Smooth muscle cell (in vitro differentiated cells): Measurements from ENCODE around the gene CD2. TPM values are rescaled to one million over a fixed set of nuclear protein-coding genes. Genes with fewer than 3 reads are reported as not detected.

Experiments used
- DNase-seq: peaks from one replicate; lab custom pipeline; 2025; ENCODE audit not compliant: unreplicated experiment; lab: John Stamatoyannopoulos, UW
- H2AFZ ChIP-seq: fragments of 200-600 bp; sonication (generic); 2 replicates; pipeline ENCODE4 v1.6.0; 2016; ENCODE audit warnings: antibody characterized with exemption, low read depth, mild to moderate bottlenecking
- H3F3A ChIP-seq: fragments of 200-600 bp; sonication (generic); 2 replicates; pipeline ENCODE4 v1.6.0; 2017; ENCODE audit warnings: antibody characterized with exemption, low read depth
- H3K27ac ChIP-seq: fragments of 200-600 bp; sonication (generic); 2 replicates; pipeline ENCODE4 v1.5.1; 2016; ENCODE audit warnings: low read depth, mild to moderate bottlenecking
- H3K27me3 ChIP-seq: fragments of 200-600 bp; sonication (generic); 2 replicates; pipeline ENCODE4 v1.6.1; 2016; ENCODE audit warnings: low read depth, mild to moderate bottlenecking
- H3K36me3 ChIP-seq: fragments of 200-600 bp; sonication (generic); 2 replicates; pipeline ENCODE4 v1.5.1; 2016; ENCODE audit warnings: low read depth
- H3K4me1 ChIP-seq: fragments of 200-600 bp; sonication (generic); 2 replicates; pipeline ENCODE4 v1.5.1; 2016; ENCODE audit warnings: low read depth
- H3K4me2 ChIP-seq: fragments of 200-600 bp; sonication (generic); 2 replicates; pipeline ENCODE4 v1.6.0; 2016; ENCODE audit warnings: mild to moderate bottlenecking
- H3K4me3 ChIP-seq: fragments of 200-600 bp; sonication (generic); 2 replicates; pipeline ENCODE4 v1.5.1; 2016; ENCODE audit warnings: mild to moderate bottlenecking
- H3K79me2 ChIP-seq: fragments of 200-600 bp; sonication (generic); 2 replicates; pipeline ENCODE4 v1.6.0; 2016; ENCODE audit warnings: low read depth, mild to moderate bottlenecking
- H3K9ac ChIP-seq: fragments of 200-600 bp; sonication (generic); 2 replicates; pipeline ENCODE4 v1.6.0; 2016; ENCODE audit warnings: low read depth
- H3K9me3 ChIP-seq: fragments of 200-600 bp; sonication (generic); replicated peaks from 2 replicates; pipeline ENCODE4 v1.5.1; 2016; ENCODE audit warnings: low read depth
- H4K20me1 ChIP-seq: fragments of 200-600 bp; sonication (generic); 2 replicates; pipeline ENCODE4 v1.6.0; 2016; ENCODE audit warnings: low read depth
- CTCF ChIP-seq: fragments of 200-600 bp; sonication (generic); IDR thresholded peaks from 2 replicates; pipeline ENCODE4 v1.5.1; 2017; ENCODE audit warnings: borderline replicate concordance, mild to moderate bottlenecking, antibody characterized with exemption; ENCODE audit not compliant: insufficient read depth, poor library complexity, severe bottlenecking
- WGBS: methylation state at CpG from one replicate; pipeline ENCODE4 v1.1.7; 2016; ENCODE audit warnings: low lambda C conversion rate; 5-methylcytosine and 5-hydroxymethylcytosine counted together
- polyA plus RNA-seq: library from polyadenylated mRNA; unstranded; fragments of >200 nt; fragmentation: Nextera tagmentation; extraction: Ambion mirVana; gene quantifications from 2 replicates; pipeline ENCODE4 v1.2.1, GENCODE V29; 2016
- total RNA-seq: library from RNA; depleted of rRNA; stranded (reverse); fragments of >200 nt; gene quantifications from 2 replicates; pipeline ENCODE4 v1.2.3, GENCODE V29; 2014

Gene CD2
- total and polyA plus RNA-seq, 2 experiments from 2014 or later, result not detected

GRCh38 chr1:116768416-116769103 lies 14.3 kb downstream of the CD2 start:
- Histone ChIP-seq H3K4me3 (no peak overlapping the region), H4K20me1 (no peaks in the 10 kb centered on the region), H3K27ac (no peak overlapping the region), H3K4me1 (no peaks in the 10 kb centered on the region), H3K9me3 (no peaks in the 10 kb centered on the region), H3F3A (no peaks in the 10 kb centered on the region), H3K27me3 (no peaks in the 10 kb centered on the region), H3K4me2 (no peak overlapping the region), H3K9ac (no peak overlapping the region), H2AFZ (no peak overlapping the region), H3K36me3 (no peaks in the 10 kb centered on the region), H3K79me2 (no peaks in the 10 kb centered on the region)
- no peak for TF ChIP-seq CTCF
- no peak for DNase-seq
- WGBS, result 95% methylated on average over 13 of the region's 13 CpGs

GRCh38 chr1:116769104-116769452 lies 14.8 kb downstream of the CD2 start:
- Histone ChIP-seq H3K79me2 (no peaks in the 10 kb centered on the region), H3K4me1 (no peaks in the 10 kb centered on the region), H3K9me3 (no peaks in the 10 kb centered on the region), H3F3A (no peaks in the 10 kb centered on the region), H4K20me1 (no peaks in the 10 kb centered on the region), H3K27ac (no peak overlapping the region), H2AFZ (no peak overlapping the region), H3K36me3 (no peaks in the 10 kb centered on the region), H3K4me3 (no peak overlapping the region), H3K9ac (no peak overlapping the region), H3K4me2 (no peak overlapping the region), H3K27me3 (no peaks in the 10 kb centered on the region)
- 90% methylated on average over 6 of the region's 6 CpGs for WGBS
- DNase-seq, result no peak
- no peak for TF ChIP-seq CTCF

GRCh38 chr1:116769561-116769977 lies 15.3 kb downstream of the CD2 start:
- H3K27me3 ChIP-seq, result no peaks in the 10 kb centered on the region
- no peaks in the 10 kb centered on the region for H3K9me3 ChIP-seq
- no peak overlapping the region for H3K4me3 ChIP-seq
- no peak for DNase-seq
- H3K4me1 ChIP-seq, result no peaks in the 10 kb centered on the region
- WGBS, result 52% methylated on average over 1 of the region's 1 CpG
- no peaks in the 10 kb centered on the region for H3K36me3 ChIP-seq
- H3K27ac ChIP-seq, result no peak overlapping the region
- no peak overlapping the region for H3K4me2 ChIP-seq
- no peak overlapping the region for H3K9ac ChIP-seq
- no peaks in the 10 kb centered on the region for H4K20me1 ChIP-seq
- H3F3A ChIP-seq, result no peaks in the 10 kb centered on the region
- H2AFZ ChIP-seq, result no peak overlapping the region
- TF ChIP-seq CTCF, result no peak
- no peaks in the 10 kb centered on the region for H3K79me2 ChIP-seq

GRCh38 chr1:116769994-116770393 lies 15.8 kb downstream of the CD2 start:
- no peak for DNase-seq
- Histone ChIP-seq H3F3A (no peaks in the 10 kb centered on the region), H4K20me1 (no peaks in the 10 kb centered on the region), H3K4me2 (no peak overlapping the region), H3K4me3 (no peak overlapping the region), H2AFZ (no peak overlapping the region), H3K27ac (no peak overlapping the region), H3K9ac (no peak overlapping the region), H3K79me2 (no peaks in the 10 kb centered on the region), H3K4me1 (no peaks in the 10 kb centered on the region), H3K36me3 (no peaks in the 10 kb centered on the region), H3K27me3 (no peaks in the 10 kb centered on the region), H3K9me3 (no peaks in the 10 kb centered on the region)
- no peak for TF ChIP-seq CTCF
- WGBS, result 94% methylated on average over 9 of the region's 9 CpGs
